ENCODE data around the gene ITGB1. TPM values are rescaled to one million over a fixed set of nuclear protein-coding genes. Genes with fewer than 3 reads are reported as not detected.

Gene ITGB1
- total RNA-seq, 4 donors from 2014 or later, result 70.5 to 323 (median 161) TPM

- 53 to 55% methylated on average over 1 of the region's 1 CpG for WGBS, 2 donors
- intact Hi-C loops (cut with DNase I), result no loop called here
Observed at GRCh38 chr10:32865170-32865569, 92.9 kb downstream of the ITGB1 start.

DNA sequence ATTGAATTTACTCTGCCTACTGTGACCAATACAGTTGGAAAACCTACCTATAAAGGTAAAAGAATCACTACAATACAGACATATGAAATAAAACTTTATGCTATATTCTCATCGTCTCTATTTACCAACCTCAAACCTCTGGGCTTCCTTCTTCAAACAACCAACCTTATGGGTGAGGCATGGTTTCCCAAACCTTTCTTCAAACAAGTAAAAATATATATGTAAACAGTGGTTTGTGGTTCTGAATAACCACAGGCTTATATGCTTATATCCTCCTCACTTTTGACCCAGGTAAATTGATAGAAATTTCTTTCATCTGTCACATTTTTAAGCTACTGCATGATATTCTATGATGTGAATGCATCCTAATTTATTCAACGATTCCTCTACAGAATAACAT, 103.6 kb downstream of the ITGB1 start:
- no peak overlapping the region for H3K27ac ChIP-seq
- TF ChIP-seq CTCF (IDR thresholded peaks at IDR 0.05) (no peak), POLR2A (IDR thresholded peaks at IDR 0.05) (no peak)
- WGBS, 2 donors, result 83 to 85% methylated on average over 2 of the region's 2 CpGs
- H3K4me1 ChIP-seq, result no peaks in the 10 kb centered on the region
- H3K36me3 ChIP-seq, result no peaks in the 10 kb centered on the region
- intact Hi-C loops (cut with DNase I), result no loop called here
- DNase-seq, result no peak
- no peaks in the 10 kb centered on the region for H3K9me3 ChIP-seq
- no peak overlapping the region for H3K4me3 ChIP-seq
- no peaks in the 10 kb centered on the region for H3K27me3 ChIP-seq

More at GRCh38 chr10:32865170-32865569, 92.9 kb downstream of the ITGB1 start:
- no peaks in the 10 kb centered on the region for H3K27me3 ChIP-seq
- H3K4me3 ChIP-seq, result no peak overlapping the region
- DNase-seq, result no peak
- TF ChIP-seq POLR2A (IDR thresholded peaks at IDR 0.05) (no peak), CTCF (IDR thresholded peaks at IDR 0.05) (no peak)
- no peaks in the 10 kb centered on the region for H3K9me3 ChIP-seq
- H3K36me3 ChIP-seq, result no peaks in the 10 kb centered on the region
- H3K4me1 ChIP-seq, result no peaks in the 10 kb centered on the region
- no peak overlapping the region for H3K27ac ChIP-seq

DNA sequence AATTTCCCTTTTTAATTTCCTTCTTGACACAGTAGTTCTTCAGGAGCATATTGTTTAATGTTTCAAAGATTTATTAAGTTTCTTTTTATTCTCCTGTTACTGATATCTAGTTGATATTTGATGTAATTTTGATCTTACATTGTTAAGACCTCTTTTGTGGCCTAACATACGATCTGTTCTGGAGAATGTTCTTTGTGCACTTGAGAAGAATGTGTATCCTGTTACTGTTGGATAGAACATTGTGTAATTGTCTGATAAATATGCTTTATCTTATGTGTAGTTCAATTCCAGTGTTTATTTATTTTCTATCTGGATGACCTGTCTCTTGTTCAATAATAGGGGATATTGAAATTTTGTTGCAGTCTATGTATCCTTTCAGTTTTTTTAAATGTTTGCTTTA, 106.7 kb downstream of the ITGB1 start:
- intact Hi-C loops (cut with DNase I), result no loop called here
- Histone ChIP-seq H3K36me3 (no peaks in the 10 kb centered on the region), H3K27me3 (no peaks in the 10 kb centered on the region), H3K27ac (no peak overlapping the region), H3K4me1 (no peaks in the 10 kb centered on the region), H3K4me3 (no peak overlapping the region), H3K9me3 (no peaks in the 10 kb centered on the region)
- no peak for TF ChIP-seq POLR2A (IDR thresholded peaks at IDR 0.05)
- no peak for TF ChIP-seq CTCF (IDR thresholded peaks at IDR 0.05)
- WGBS, 2 donors, result 0% methylated on average over 1 of the region's 1 CpG
- no peak for DNase-seq
